Measurements from ENCODE around the gene DCTN5. TPM values are rescaled to one million over a fixed set of nuclear protein-coding genes. Genes with fewer than 3 reads are reported as not detected.
"Not testable (repeated sequence)": the region's sequence is repeated elsewhere in the genome, so short reads cannot be mapped to it uniquely, and the experiment has no call there.

The DCTN5 gene
- 38.2 TPM for total RNA-seq
- long read RNA-seq, full-length matches to known transcripts: 10 of 10 reads
- long read RNA-seq, partial matches to known transcripts: 0 of 10 reads
- long read RNA-seq, other reads (novel, unspliced or antisense): 0 of 10 reads

- ATAC-seq (peak; percentile 100), DNase-seq (ENCODE audit: missing footprints) (peak; percentile 97)
- intact Hi-C loops (cut with DNase I): loop anchor here (2.0 kb wide), 1 partner anchor 84 kb away; the partner anchor contains the start of genes EARS2 and UBFD1
Observed at GRCh38 chr16:23640931-23641765, at the start of gene DCTN5, which contains the start of gene PALB2. Gene DCTN5, plus strand, starts transcription at chr16:23641466. Its CDS starts 77 bp downstream, at chr16:23641543. Gene PALB2, minus strand, starts transcription at chr16:23641310. Its CDS starts 153 bp downstream, at chr16:23641157.

DNA sequence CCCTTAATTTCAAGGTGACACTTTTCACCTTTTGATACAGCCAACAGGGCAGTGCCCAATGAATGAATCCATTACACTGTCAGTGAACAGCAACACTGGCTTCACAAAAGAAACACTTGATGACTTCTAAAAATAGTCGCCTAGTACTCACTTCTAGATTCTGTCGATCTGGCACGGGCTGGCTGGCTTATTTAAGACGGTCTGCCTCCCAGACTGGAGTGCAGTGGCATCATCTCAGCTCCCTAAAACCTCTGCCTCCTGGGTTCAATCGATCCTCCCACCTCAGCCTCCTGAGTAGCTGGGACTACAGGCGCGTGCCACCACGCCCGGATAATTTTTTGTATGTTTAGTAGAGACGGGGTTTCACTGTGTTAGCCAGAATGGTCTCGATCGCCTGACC, 47.1 kb upstream of the DCTN5 start:
- ATAC-seq (peak; percentile 35), DNase-seq (ENCODE audit: missing footprints) (no peak)
- intact Hi-C loops (cut with DNase I): no loop called here

DNA sequence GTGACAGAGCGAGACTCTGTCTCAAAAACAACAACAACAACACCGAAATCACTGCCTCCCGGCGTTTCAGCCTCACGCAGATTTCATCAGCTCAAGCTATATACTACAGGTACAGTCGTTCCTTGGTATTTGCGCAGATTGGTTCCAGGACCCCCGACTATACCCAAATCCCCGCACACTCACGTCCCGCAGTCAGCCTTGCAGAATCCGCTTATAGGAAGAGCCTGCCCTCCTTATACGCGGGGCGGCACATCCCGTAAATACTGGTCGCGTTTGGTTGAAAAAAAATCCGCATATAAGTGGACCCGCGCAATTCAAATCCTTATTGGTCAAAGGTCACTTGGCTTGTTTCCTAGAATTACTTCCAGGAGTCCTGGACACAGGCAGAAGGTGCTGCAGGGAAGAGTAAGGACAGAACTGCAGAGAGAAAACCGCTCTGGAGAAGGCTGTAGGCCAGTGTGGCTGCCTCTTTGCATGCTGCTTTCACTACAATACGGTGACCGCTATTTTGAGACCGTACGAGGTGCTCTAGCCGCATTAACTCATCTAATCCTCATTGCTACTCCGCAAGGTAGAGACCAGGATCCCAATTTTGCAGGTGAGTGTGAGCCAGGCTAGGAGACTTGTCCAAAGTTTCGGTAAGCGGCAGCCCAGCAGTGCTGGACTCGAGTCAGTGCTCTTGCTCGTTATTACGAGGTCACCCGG, 45.9 kb upstream of the DCTN5 start:
- ATAC-seq: no peak
- DNase-seq (ENCODE audit: missing footprints): no peak
- intact Hi-C loops (cut with DNase I): no loop called here

DNA sequence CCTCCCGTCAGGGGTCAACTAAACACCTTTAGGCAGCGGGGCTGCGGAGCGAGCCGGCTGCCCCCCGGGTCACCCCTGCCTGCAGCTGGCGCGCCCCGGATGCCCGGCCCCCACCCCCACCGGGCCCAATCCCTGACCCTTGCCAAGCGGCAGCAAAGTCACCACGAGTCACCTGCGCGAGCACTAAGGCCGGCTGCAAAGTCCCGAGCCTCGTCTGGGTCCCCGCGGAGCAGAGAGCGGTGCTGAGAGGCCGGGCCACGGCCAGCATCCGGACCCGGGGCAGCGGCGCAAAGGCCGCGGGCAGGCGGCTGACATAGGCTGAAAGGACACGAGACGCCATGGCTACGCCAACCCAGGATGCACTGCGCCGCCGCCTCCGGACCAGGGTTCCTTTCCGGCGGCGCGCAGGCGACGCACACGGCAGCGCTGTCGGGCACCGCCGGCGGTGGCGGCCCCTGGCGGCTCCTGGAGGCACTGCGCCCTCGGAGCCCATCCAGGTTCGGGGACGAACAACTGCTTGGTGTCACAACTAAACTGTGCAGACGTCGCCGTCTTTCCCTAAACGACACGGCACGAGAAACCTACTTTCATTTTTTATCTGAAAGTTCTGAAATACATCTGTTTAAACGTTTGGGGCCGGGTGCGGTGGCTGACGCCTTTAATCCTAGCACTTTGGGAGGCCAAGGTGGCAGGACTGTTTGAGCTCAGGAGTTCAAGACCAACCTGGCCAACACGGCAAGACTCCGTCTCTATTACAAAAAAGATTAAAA, 45.1 kb upstream of the DCTN5 start, which contains the start of gene NDUFAB1:
Gene NDUFAB1 (minus strand): TSS at position 366 of the 770 bp plus-strand sequence. CDS start 26 bp downstream, at position 340.
- peak; percentile 98 for ATAC-seq
- intact Hi-C loops (cut with DNase I): loop anchor here (2.0 kb wide), 1 partner anchor 39 kb away; the partner anchor contains the start of genes EARS2 and UBFD1
- peak; percentile 97 for DNase-seq (ENCODE audit: missing footprints)

GRCh38 chr16:23597003-23597756, 44.1 kb upstream of the DCTN5 start:
- peak; percentile 35 for ATAC-seq
- DNase-seq (ENCODE audit: missing footprints): no peak
- intact Hi-C loops (cut with DNase I): loop anchor here (2.0 kb wide), 1 partner anchor 40 kb away; the partner anchor contains the start of genes EARS2 and UBFD1

GRCh38 chr16:23607726-23608125, 33.5 kb upstream of the DCTN5 start:
- DNase-seq (ENCODE audit: missing footprints) (no peak), ATAC-seq (no peak)
- intact Hi-C loops (cut with DNase I): no loop called here

DNA sequence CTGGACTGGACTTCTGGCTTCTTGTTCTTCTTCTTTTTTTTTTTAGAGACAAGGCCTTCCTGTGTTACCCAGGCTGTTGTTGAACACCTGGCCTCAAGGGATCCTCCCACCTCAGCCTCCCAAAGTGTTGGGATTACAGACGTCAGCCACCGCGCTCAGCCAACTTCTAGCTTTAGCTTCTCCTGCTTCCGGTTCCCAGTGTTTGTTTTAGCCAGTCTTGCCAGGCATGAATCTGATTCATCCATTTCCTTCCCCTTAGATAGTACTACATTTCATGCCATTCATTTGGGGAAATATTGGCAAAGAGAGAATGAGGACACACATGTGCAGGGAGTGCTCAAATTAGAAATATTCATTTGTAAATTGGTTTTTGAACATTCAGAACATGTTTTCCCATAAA, 33.1 kb upstream of the DCTN5 start:
- ATAC-seq (no peak), DNase-seq (ENCODE audit: missing footprints) (no peak)
- intact Hi-C loops (cut with DNase I): no loop called here

DNA sequence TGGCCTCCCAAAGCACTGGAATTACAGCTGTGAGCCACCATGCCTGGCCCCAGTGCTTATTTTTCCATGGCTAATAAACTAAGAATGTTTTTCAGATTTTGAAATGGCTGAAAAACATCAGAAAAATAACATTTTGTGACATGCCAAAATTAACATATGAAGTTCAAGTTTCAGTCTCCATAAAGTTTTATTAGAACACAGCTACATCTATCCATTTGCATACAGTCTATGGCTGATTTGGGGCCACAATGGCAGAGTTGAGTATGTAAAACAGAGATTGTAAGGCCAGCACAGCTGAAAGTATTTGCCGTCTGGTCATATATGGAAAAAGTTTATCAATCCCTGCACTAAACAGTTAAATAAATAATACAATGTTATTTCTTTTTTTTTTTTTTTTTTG, 31.3 kb upstream of the DCTN5 start:
- intact Hi-C loops (cut with DNase I): no loop called here

DNA sequence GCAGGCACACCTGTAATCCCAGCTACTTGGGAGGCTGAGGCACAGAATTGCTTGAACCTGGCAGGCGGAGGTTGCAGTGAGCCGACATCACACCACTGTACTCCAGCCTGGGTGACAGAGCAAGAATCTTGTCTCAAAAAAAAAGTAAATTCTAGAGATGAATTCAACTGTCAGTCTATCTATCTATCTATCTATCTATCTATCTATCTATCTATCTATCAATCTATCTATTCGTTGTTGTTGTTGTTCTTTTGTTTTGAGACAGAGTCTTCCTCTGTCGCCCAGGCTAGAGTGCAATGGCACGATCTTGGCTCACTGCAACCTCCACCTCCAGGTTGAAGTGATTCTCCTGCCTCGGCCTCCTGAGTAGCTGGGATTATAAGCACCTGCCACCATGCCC, 30.4 kb upstream of the DCTN5 start:
- intact Hi-C loops (cut with DNase I); DNase-seq (ENCODE audit: missing footprints); ATAC-seq: not testable (repeated sequence)

More for the DNA sequence above, 31.3 kb upstream of the DCTN5 start:
- no peak for DNase-seq (ENCODE audit: missing footprints)
- no peak for ATAC-seq

GRCh38 chr16:23611936-23612335, 29.3 kb upstream of the DCTN5 start:
- ATAC-seq (no peak), DNase-seq (ENCODE audit: missing footprints) (no peak)
- intact Hi-C loops (cut with DNase I): no loop called here

DNA sequence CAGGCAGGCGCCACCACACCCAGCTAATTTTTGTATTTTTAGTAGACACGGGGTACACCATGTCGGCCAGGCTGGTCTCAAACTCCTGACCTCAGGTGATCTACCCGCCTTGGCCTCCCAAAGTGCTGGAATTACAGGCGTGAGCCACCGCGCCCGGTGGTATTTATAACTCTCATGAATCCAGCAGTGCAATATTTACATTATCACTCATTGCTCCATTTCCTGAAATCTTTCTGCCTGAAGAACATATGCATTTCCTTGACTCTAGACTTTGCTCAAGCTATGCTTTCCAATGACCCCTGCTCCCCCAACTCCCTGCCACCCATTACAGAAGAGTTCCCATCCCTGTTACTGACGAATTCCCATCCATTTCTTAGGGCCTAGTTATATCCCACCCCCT, 25.5 kb upstream of the DCTN5 start:
- intact Hi-C loops (cut with DNase I): no loop called here
- DNase-seq (ENCODE audit: missing footprints) (no peak), ATAC-seq (no peak)

DNA sequence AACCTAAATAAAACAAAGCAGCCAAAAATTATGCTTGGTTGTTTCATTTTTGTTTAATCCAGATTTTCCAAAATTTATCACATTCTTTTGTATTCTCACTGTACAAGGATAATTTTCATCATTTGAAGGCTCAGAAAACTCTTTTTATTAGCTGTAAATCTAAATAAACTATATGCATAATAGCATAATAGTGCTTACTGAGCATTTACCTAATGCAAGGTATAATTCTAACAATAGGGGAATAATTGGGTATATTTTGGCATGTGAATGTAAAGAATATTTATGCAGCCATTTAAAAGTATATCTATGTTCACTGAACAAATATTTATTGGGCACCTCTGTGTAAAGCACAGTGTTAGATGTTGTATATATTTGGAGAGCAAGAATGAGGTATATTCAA, 17.2 kb upstream of the DCTN5 start:
- DNase-seq (ENCODE audit: missing footprints): no peak
- intact Hi-C loops (cut with DNase I): no loop called here
- ATAC-seq: no peak

GRCh38 chr16:23629516-23629915, 11.8 kb upstream of the DCTN5 start:
- ATAC-seq (no peak), DNase-seq (ENCODE audit: missing footprints) (no peak)
- intact Hi-C loops (cut with DNase I): no loop called here

DNA sequence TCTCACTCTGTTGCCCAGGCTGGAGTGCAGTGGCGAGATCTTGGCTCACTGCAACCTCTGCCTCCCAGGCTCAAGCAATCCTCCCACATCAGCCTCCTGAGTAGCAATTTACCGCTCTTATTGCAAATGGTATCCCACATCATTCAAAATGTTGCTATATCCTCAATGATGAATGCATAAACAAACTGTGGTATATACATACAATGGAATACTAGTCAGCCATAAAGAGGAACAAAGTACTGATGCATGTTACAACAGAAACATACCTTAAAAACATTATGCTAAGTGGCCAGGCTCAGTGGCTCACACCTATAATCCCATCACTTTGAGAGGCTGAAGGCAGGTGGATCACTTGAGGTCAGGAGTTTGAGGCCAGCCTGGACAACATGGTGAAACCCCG, 9.4 kb upstream of the DCTN5 start:
- intact Hi-C loops (cut with DNase I); ATAC-seq: not testable (repeated sequence)

DNA sequence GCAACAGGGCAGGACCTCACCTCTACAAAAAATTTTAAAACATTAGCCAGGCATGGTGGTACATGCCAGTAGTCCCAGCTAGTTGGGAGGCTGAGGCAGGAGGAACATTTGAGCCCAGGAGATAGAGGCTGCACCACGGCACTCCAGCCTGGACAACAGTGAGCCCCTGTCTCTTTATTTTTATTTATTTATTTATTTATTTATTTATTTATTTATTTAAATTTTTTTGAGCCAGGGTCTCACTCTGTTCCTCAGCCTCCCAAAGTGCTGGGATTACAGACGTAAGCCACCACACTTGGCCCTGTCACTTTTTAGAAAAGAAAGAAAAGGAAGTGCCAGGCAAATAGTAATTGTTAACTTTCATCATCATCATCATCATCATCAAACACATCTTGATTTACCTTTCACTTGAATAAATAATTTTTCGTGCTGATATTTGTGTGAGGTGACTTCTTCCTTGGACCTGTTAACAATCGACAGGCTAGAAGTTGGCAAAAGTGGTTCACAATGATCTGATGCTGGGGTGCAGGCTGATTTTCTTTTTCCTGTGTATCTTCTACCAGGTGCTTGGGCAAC, 6.7 kb upstream of the DCTN5 start:
- intact Hi-C loops (cut with DNase I): no loop called here
- no peak for ATAC-seq
- no peak for DNase-seq (ENCODE audit: missing footprints)

More for the DNA sequence above, 9.4 kb upstream of the DCTN5 start:
- DNase-seq (ENCODE audit: missing footprints): not testable (repeated sequence)

DNA sequence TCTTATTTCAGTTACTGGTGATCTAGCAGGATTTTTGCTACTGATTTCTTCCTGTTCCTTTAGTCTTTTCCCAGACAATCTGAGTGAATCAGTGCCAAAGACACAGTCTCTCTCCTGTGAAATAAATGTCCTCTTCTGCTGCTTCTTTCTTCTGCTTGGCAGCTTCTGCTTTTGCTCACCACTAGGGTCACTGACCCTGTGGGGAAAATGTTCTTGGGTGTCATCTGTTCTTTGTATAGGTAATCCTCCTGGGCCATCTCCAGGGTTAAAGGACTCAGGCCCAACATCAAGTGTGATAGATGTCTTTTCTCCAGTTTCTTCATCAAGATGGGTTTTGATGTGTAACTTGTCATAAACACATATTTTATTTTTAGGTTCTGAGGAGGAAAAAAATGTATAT, 5.3 kb upstream of the DCTN5 start:
- no peak for ATAC-seq

DNA sequence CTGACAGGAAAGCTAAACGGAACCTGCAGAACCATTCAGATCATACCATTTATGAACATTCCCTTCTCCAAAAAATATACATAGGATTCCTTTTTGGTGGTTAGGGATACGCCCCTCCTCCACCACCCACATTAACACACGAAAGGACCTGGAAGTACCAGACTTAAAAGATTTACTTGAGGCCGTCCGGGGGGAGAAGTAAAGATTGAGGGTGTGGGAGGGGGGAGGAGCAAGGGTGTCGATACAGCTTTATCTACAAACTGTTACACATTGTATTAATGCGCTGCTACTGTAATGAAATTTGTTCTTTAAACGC, 693 bp upstream of the DCTN5 start:
- no peak for DNase-seq (ENCODE audit: missing footprints)
- intact Hi-C loops (cut with DNase I): loop anchor here (2.0 kb wide), 1 partner anchor 84 kb away; the partner anchor contains the start of genes EARS2 and UBFD1
- no peak for ATAC-seq

More for the DNA sequence above, 5.3 kb upstream of the DCTN5 start:
- intact Hi-C loops (cut with DNase I): no loop called here
- DNase-seq (ENCODE audit: missing footprints): no peak

All from Right ventricle myocardium inferior (tissue), 1 donor.